HG02981 (cell line): ENCODE results near the gene ENDOV.

Experiments
- ATAC-seq: cut with Tn5 transposase; IDR thresholded peaks from one replicate; pipeline ENCODE4 v1.9.1; 2021; ENCODE audit warnings: mild to moderate bottlenecking, moderate library complexity; ENCODE audit not compliant: unreplicated experiment

The ENDOV gene

DNA sequence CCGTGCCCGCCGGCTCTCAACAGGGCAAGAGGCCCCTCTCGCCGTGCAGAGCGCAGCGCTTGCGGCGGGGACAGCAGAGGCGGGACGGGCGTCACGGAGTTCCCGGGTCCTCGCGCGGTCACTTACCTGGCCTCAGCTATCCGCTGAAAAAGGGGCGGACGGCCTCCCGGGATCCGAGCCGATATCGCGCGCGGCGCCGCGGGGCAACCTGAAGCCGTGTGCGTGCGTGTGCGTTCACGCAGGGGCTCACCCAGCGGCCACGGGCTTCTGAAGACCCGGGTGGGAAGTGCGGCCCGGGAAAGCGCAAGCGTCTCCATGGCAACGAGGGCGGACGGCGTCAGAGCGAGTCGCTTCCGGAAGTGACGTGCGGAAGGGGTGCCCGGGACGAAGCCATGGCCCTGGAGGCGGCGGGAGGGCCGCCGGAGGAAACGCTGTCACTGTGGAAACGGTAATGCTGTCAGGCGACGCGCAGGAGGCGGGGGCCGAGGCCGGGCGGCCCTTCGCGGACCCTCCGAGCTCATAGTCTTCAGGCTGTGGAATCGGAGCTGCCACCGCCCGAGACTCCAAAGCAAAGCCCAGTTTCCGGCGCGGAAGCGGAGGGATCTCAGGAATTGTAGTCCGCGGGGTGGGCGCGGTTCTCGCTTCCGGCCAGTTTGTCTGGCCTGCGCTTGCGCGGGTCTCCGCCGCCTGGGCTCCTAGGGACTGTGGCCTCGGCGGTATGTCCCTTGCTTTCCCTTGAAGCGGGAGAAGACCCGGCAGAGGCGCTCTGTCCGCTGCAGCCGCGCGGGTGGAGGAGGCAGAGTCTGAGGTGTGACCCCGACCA, at the start of gene ENDOV:
Gene ENDOV, plus strand, starts transcription at position 365 of the 823 bp plus-strand sequence. Its CDS starts 28 bp downstream, at position 393.
- ATAC-seq = peak; percentile 96

DNA sequence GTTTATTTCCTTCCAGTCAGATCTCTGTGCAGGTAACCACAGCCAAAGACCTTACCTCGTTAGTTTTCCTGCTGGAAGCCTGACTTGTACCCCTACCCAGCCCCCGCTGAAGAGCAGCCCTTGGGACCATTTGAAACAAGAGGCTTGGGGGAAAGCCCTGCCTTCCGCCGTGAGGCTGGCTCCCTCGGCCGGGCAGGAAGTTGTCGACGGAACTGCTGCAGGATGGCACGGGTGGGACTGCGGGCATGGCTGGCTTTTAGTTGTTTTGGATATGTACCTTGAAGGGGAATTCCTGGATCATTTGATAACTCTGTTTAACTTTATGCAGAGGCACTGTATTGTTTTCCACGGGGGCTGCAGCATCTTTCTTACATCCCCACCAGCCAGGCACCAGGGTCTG, 49.0 kb upstream of the ENDOV start:
- ATAC-seq = no peak

DNA sequence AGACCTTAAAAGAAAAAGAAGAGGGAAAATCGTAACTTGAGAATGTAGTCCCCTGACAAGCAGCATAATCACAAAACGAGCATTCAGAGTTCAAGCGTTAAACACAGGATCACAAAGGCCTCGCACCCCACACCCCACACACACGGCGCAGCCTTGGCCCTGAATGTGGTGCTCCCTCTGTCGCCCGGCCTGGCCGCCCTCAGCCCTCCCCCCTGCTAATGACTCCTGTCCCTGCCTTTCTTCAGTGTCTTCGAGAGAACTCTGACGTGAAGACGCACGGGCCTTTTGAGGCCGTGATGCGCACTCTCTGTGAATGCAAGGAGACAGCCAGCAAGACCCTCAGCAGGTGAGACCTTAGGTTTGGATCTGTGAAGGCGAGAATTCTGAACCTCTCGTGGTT, 47.5 kb upstream of the ENDOV start:
- no peak for ATAC-seq

GRCh38 chr17:80371196-80371595, 43.8 kb upstream of the ENDOV start:
- ATAC-seq = no peak

GRCh38 chr17:80372456-80372855, 42.5 kb upstream of the ENDOV start:
- ATAC-seq = no peak

DNA sequence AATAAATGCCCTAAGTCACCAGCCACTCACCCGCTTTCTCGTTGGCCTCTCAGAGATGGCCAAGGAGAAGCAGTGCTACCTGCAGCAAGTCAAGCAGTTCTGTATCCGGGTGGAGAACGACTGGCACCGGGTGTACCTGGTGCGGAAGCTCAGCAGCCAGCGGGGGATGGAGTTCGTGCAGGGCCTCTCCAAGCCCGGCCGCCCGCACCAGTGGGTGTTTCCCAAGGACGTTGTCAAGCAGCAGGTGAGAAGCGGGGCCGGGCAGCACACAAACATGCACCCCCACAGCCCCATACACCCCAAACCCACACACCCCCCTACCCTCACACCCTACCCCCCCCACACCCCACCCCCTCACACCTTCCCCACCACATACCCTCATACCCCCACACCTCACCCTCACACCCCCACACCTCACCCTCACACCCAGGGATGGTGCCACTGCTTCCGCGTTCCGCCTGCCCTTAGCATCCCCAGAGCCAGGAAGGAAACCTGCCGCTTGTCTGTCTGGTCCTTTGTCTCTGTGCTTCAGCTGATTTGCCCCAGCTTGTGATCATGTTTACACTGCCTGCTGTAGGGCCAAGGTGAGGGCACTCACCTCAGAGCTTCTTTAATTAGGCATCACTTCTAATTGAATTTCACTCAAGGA, 41.9 kb upstream of the ENDOV start:
- no peak for ATAC-seq

GRCh38 chr17:80374039-80374731, 40.8 kb upstream of the ENDOV start:
- ATAC-seq = no peak

- no peak for ATAC-seq
Measured at GRCh38 chr17:80374732-80375585, 40.0 kb upstream of the ENDOV start.

DNA sequence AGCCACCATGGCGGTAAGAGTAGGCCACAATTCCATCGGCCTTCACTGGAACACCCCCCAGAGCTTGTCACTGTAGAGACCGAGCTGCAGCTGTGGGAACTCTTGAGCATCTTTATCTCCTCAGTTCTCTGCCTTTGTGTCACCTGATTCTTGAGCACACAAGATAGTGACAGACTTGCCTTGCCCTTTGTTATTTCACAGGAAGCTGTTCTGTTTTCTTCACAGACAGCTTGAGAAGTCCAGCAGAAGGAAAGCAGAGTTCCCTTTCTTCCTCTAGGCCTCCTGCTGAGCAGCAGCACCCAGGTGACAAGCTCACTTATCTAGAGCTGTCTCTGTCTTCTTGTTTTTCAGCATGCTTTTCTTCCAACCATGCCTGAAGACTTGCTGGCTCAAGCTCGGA, 38.4 kb upstream of the ENDOV start:
- no peak for ATAC-seq

- no peak for ATAC-seq
Measured at GRCh38 chr17:80377798-80378197, 37.2 kb upstream of the ENDOV start.

GRCh38 chr17:80379348-80379747, 35.6 kb upstream of the ENDOV start:
- ATAC-seq = no peak

GRCh38 chr17:80380068-80380467, 34.9 kb upstream of the ENDOV start:
- ATAC-seq = no peak

DNA sequence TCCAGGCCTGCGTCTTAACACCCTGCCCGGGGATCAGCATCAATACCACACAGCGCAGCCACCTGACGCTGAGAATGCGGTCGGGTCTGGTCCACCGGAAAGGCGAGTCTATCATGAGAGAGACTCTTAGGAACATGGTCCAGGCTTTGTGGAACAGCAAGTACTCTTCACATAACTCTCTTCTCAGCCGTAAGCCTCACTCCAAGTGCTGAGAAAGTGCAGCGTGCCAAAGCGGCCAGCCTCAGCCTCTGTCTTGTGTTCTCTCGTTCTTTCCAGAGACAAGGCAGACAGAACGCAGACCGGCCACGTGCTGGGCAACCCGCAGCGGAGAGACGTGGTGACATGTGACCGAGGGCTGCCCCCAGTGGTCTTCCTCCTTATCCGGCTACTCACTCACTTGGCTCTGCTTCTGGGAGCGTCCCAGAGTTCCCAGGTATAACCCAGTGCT, 34.4 kb upstream of the ENDOV start:
- ATAC-seq = no peak

- no peak for ATAC-seq
Measured at GRCh38 chr17:80381416-80381923, 33.5 kb upstream of the ENDOV start.

- no peak for ATAC-seq
Measured at GRCh38 chr17:80382446-80382845, 32.5 kb upstream of the ENDOV start.

- no peak for ATAC-seq
Measured at GRCh38 chr17:80382956-80383355, 32.0 kb upstream of the ENDOV start.

- ATAC-seq = no peak
Measured at GRCh38 chr17:80384078-80384960, 30.6 kb upstream of the ENDOV start.

- no peak for ATAC-seq
Measured at GRCh38 chr17:80385046-80385445, 29.9 kb upstream of the ENDOV start.

GRCh38 chr17:80386341-80386740, 28.6 kb upstream of the ENDOV start:
- ATAC-seq = no peak

- no peak for ATAC-seq
Measured at GRCh38 chr17:80387071-80387470, 27.9 kb upstream of the ENDOV start.
